HS-5 (cell line): ENCODE measurements around the gene TMEM54.

ENCODE experiments used
- DNase-seq: peaks from one replicate; pipeline ENCODE4 v3.0.0-alpha.2; 2012; ENCODE audit warnings: low read depth

TMEM54 gene

GRCh38 chr1:32881871-32882850, 19.0 kb downstream of the TMEM54 start:
- no peak for DNase-seq

GRCh38 chr1:32881291-32881690, 19.9 kb downstream of the TMEM54 start:
- no peak for DNase-seq

- DNase-seq: no peak
These were observed 22.6 kb downstream of the TMEM54 start for GRCh38 chr1:32878637-32879041.

GRCh38 chr1:32878183-32878582, 23.0 kb downstream of the TMEM54 start:
- no peak for DNase-seq

- DNase-seq: no peak
These were observed 23.7 kb downstream of the TMEM54 start for GRCh38 chr1:32877211-32878110.

GRCh38 chr1:32876341-32877210, 24.6 kb downstream of the TMEM54 start:
- DNase-seq: no peak

- no peak for DNase-seq
These were observed 26.1 kb downstream of the TMEM54 start for GRCh38 chr1:32874860-32875752.

- DNase-seq: no peak
These were observed 27.7 kb downstream of the TMEM54 start for GRCh38 chr1:32873484-32873883.

- DNase-seq: no peak
These were observed 29.1 kb downstream of the TMEM54 start for GRCh38 chr1:32872192-32872460.

- no peak for DNase-seq
These were observed 29.6 kb downstream of the TMEM54 start for GRCh38 chr1:32871364-32872191.

- DNase-seq: no peak
These were observed 30.4 kb downstream of the TMEM54 start, which contains the start of gene FNDC5 for GRCh38 chr1:32870615-32871363. TSS of gene FNDC5 (minus strand) at chr1:32870912.

- no peak for DNase-seq
These were observed 31.1 kb downstream of the TMEM54 start for GRCh38 chr1:32869923-32870614.

GRCh38 chr1:32868806-32869455, 32.3 kb downstream of the TMEM54 start:
- no peak for DNase-seq

- no peak for DNase-seq
These were observed 33.1 kb downstream of the TMEM54 start for GRCh38 chr1:32868085-32868484.

- no peak for DNase-seq
These were observed 33.5 kb downstream of the TMEM54 start for GRCh38 chr1:32867671-32868070.

GRCh38 chr1:32867151-32867550, 34.0 kb downstream of the TMEM54 start:
- no peak for DNase-seq

- no peak for DNase-seq
These were observed 35.4 kb downstream of the TMEM54 start for GRCh38 chr1:32865639-32866405.
